K562 (cell line): ENCODE data around the gene SOCS3. TPM values are rescaled to one million over a fixed set of nuclear protein-coding genes. Genes with fewer than 3 reads are reported as not detected.

Experiments
- ATAC-seq: fragments of 200-7000 bp; cut with Tn5 transposase; 3 replicates; pipeline ENCODE4 v1.9.1; 2020; ENCODE audit warnings: moderate library complexity
- BruUV-seq: library from RNA; stranded (reverse); fragments of 400-500 nt; replicated peaks from 2 replicates; lab custom pipeline; 2021; lab: Mats Ljungman, UMichigan
- CTCF ChIA-PET: fragments of 300-600 bp; formaldehyde crosslinking; extraction: SDS; loops from one replicate; lab custom pipeline; 2021; ENCODE audit warnings: low intra/inter-chr PET ratio; lab: Yijun Ruan, JAX
- POLR2A ChIA-PET: fragments of 300-600, 350-650 bp; sonication (Branson Sonifier 250); formaldehyde crosslinking; extraction: SDS; loops from one replicate; lab custom pipeline; 2021; ENCODE audit warnings: antibody characterized with exemption, inconsistent platforms; lab: Yijun Ruan, JAX
- DNase-seq, 4 experiments: peaks; one replicate each; pipeline versions ENCODE4 v3.0.0 to v3.0.0-alpha.2; 2011 to 2018; ENCODE audit warnings: low spot score in 3 of 4, mixed read lengths in 3 of 4; ENCODE audit errors: extremely low read depth in 1 of 4
- FAIRE-seq: peaks from 2 replicates; lab custom pipeline; 2011; peaks lifted over from hg19 to GRCh38; lab: Jason Lieb, UNC
- H2AFZ ChIP-seq: 2 replicates; pipeline ENCODE4 v1.6.0; 2011; ENCODE audit warnings: low read depth, low read length, control low read depth, inconsistent platforms
- H3K27ac ChIP-seq: fragments of 200-600 bp; 3 replicates; pipeline ENCODE4 v1.8.0; 2011; ENCODE audit warnings: low read depth, mild to moderate bottlenecking, control low read depth, inconsistent platforms, low read length, moderate library complexity, mixed read lengths; ENCODE audit errors: extremely low read depth
- H3K27me3 ChIP-seq, 2 experiments: fragments of 300-600 bp in 1 of 2; 2 replicates in 1 of 2; 3 replicates in 1 of 2; pipeline versions ENCODE4 v1.6.0 to v1.8.0; 2011; ENCODE audit warnings: inconsistent platforms in 2 of 2, low read length in 2 of 2, mild to moderate bottlenecking in 1 of 2, mixed read lengths in 1 of 2, moderate library complexity in 1 of 2; ENCODE audit not compliant: control insufficient read depth in 2 of 2, insufficient read depth in 2 of 2
- H3K36me3 ChIP-seq: fragments of 300-600 bp; 3 replicates; pipeline ENCODE4 v1.8.0; 2011; ENCODE audit warnings: mild to moderate bottlenecking, low read length, inconsistent platforms; ENCODE audit not compliant: control insufficient read depth, insufficient read depth
- H3K4me1 ChIP-seq, 2 experiments: fragments of 200-600 bp in 1 of 2; replicated peaks in 1 of 2; 2 replicates in 1 of 2; 3 replicates in 1 of 2; pipeline versions ENCODE4 v1.5.1 to v1.8.0; 2011; ENCODE audit warnings: inconsistent platforms in 2 of 2, low read length in 2 of 2, mild to moderate bottlenecking in 1 of 2, mixed read lengths in 1 of 2, moderate library complexity in 1 of 2; ENCODE audit not compliant: control insufficient read depth in 2 of 2, insufficient read depth in 2 of 2
- H3K4me2 ChIP-seq: 2 replicates; pipeline ENCODE4 v1.6.1; 2011; ENCODE audit warnings: low read length, control low read depth, inconsistent platforms, mixed read lengths; ENCODE audit not compliant: insufficient read depth
- H3K4me3 ChIP-seq: fragments of 200-600 bp; sonication (generic), shearing (Covaris generic); 2 replicates; pipeline ENCODE4 v1.5.1; 2016; ENCODE audit warnings: control low read depth, inconsistent platforms
- H3K79me2 ChIP-seq: fragments of 200-600 bp; 3 replicates; pipeline ENCODE4 v1.8.0; 2011; ENCODE audit warnings: low read length, inconsistent platforms; ENCODE audit not compliant: control insufficient read depth, insufficient read depth
- H3K9ac ChIP-seq, 2 experiments: 2 replicates each; pipeline versions ENCODE4 v1.6.0 to v1.6.1; 2011; ENCODE audit warnings: low read depth in 2 of 2, low read length in 2 of 2, control low read depth in 1 of 2, inconsistent platforms in 1 of 2, mild to moderate bottlenecking in 1 of 2, mixed read lengths in 1 of 2; ENCODE audit not compliant: insufficient read depth in 1 of 2
- H3K9me1 ChIP-seq: one replicate; pipeline ENCODE4 v1.6.0; 2011; ENCODE audit warnings: inconsistent platforms, mild to moderate bottlenecking, low read length, moderate library complexity; ENCODE audit not compliant: control insufficient read depth, insufficient read depth
- H3K9me3 ChIP-seq: replicated peaks from 2 replicates; pipeline ENCODE4 v1.5.1; 2011; ENCODE audit warnings: low read depth, low read length, inconsistent platforms; ENCODE audit not compliant: control insufficient read depth, insufficient read depth
- H4K20me1 ChIP-seq: replicated peaks from 2 replicates; pipeline ENCODE4 v1.6.1; 2011; ENCODE audit warnings: low read length, inconsistent platforms, mixed read lengths; ENCODE audit not compliant: control insufficient read depth, insufficient read depth
- CBFA2T3 ChIP-seq: fragments of 450-650 bp; IDR thresholded peaks from 2 replicates; pipeline ENCODE4 v1.6.1; 2017
- CCNT2 ChIP-seq: IDR thresholded peaks from 2 replicates; pipeline ENCODE4 v1.6.1; 2011; ENCODE audit warnings: borderline replicate concordance, low read depth, mild to moderate bottlenecking, moderate library complexity, mixed read lengths, low read length; ENCODE audit not compliant: insufficient read length; ENCODE audit errors: extremely low read depth
- FOSL1 ChIP-seq: fragments of 200-800 bp; sonication (Bioruptor generic); conservative IDR thresholded peaks from 2 replicates; pipeline ENCODE4 v1.6.1; 2016; ENCODE audit warnings: missing genetic modification characterization, missing compliant biosample characterization
- JUN ChIP-seq, 2 experiments: sonication (generic) in 1 of 2; formaldehyde crosslinking in 1 of 2; IDR thresholded peaks; 2 replicates each; pipeline versions ENCODE4 v1.6.1 to v1.8.0; 2012 to 2022; ENCODE audit warnings: borderline replicate concordance in 2 of 2, mild to moderate bottlenecking in 2 of 2, improper control_type of control experiment in 1 of 2, low read depth in 1 of 2, low read length in 1 of 2, missing genetic modification reagents in 1 of 2
- MAFG ChIP-seq: fragments of 450-650 bp; conservative IDR thresholded peaks from 2 replicates; pipeline ENCODE4 v1.6.1; 2016; ENCODE audit warnings: missing genetic modification characterization, missing compliant biosample characterization
- MAFK ChIP-seq: IDR thresholded peaks from 2 replicates; pipeline ENCODE4 v1.6.1; 2011; ENCODE audit warnings: low read length, improper control_type of control experiment
- NEUROD1 ChIP-seq: fragments of 150-350 bp; IDR thresholded peaks from 2 replicates; pipeline ENCODE4 v1.6.1; 2014; ENCODE audit warnings: borderline replicate concordance, low read length, low read depth; ENCODE audit not compliant: partially characterized antibody
- NFE2L1 ChIP-seq: fragments of 450-650 bp; IDR thresholded peaks from 2 replicates; pipeline ENCODE4 v1.6.1; 2016; ENCODE audit warnings: missing genetic modification characterization, low read depth, mild to moderate bottlenecking, missing compliant biosample characterization, moderate library complexity, borderline replicate concordance
- RBBP5 ChIP-seq: fragments of 200-600 bp; sonication (generic); IDR thresholded peaks from 2 replicates; pipeline ENCODE4 v1.6.1; 2012; ENCODE audit warnings: borderline replicate concordance, mild to moderate bottlenecking, low read length, control low read depth, inconsistent platforms; ENCODE audit not compliant: insufficient read depth, poor library complexity, severe bottlenecking
- RBM25 ChIP-seq: fragments of 200-400 bp; formaldehyde crosslinking; IDR thresholded peaks from 2 replicates; pipeline ENCODE4 v1.6.1; 2018; ENCODE audit warnings: low read length, low read depth, moderate library complexity; ENCODE audit not compliant: severe bottlenecking
- SOX6 ChIP-seq: fragments of 450-650 bp; IDR thresholded peaks from 2 replicates; pipeline ENCODE4 v1.6.1; 2014; ENCODE audit warnings: mild to moderate bottlenecking
- SPI1 ChIP-seq: IDR thresholded peaks from 2 replicates; pipeline ENCODE4 v1.6.1; 2011; ENCODE audit warnings: low read depth, low read length, control low read depth, borderline replicate concordance
- STAT5A ChIP-seq: IDR thresholded peaks from 2 replicates; pipeline ENCODE4 v1.6.1; 2012; ENCODE audit warnings: low read length, inconsistent platforms, borderline replicate concordance
- TAF15 ChIP-seq: fragments of 200-400 bp; formaldehyde crosslinking; IDR thresholded peaks from 2 replicates; pipeline ENCODE4 v1.6.1; 2017; ENCODE audit warnings: mild to moderate bottlenecking, low read depth, low read length, moderate library complexity
- TEAD2 ChIP-seq: fragments of 450-650 bp; IDR thresholded peaks from 2 replicates; pipeline ENCODE4 v1.6.1; 2016; ENCODE audit warnings: missing genetic modification characterization, control low read depth, missing compliant biosample characterization
- TEAD4 ChIP-seq, 2 experiments: sonication (generic) in 1 of 2; formaldehyde crosslinking in 1 of 2; IDR thresholded peaks; 2 replicates each; pipeline versions ENCODE4 v1.6.1 to v1.8.0; 2012 to 2022; ENCODE audit warnings: borderline replicate concordance in 1 of 2, inconsistent platforms in 1 of 2, low read length in 1 of 2, mild to moderate bottlenecking in 1 of 2, missing genetic modification reagents in 1 of 2
- THAP12 ChIP-seq: fragments of 250-450 bp; sonication (Bioruptor Pico); IDR thresholded peaks from 2 replicates; pipeline ENCODE4 v1.9.0; 2021; ENCODE audit warnings: mild to moderate bottlenecking, inconsistent platforms
- ZNF316 ChIP-seq: fragments of 450-650 bp; IDR thresholded peaks from 2 replicates; pipeline ENCODE4 v1.6.1; 2016
- WGBS: fragments of 100-300 bp; shearing (Covaris generic); methylation state at CpG from one replicate; pipeline ENCODE4 v1.1.6; 2016; ENCODE audit warnings: low coverage, mixed read lengths; ENCODE audit not compliant: insufficient coverage; ENCODE audit errors: missing lambda C conversion rate; 5-methylcytosine and 5-hydroxymethylcytosine counted together
- in situ Hi-C: fragments of 300-500 bp; cut with MboI; formaldehyde crosslinking; loops from 4 replicates; pipeline ENCODE4 v1.15.0; 2018; ENCODE audit warnings: inconsistent platforms, mixed read lengths
- intact Hi-C: fragments of 100-400 bp; cut with micrococcal nuclease; formaldehyde crosslinking; loops from 2 replicates; pipeline ENCODE4 v1.14.2; 2022
- polyA plus RNA-seq, 8 experiments: library from polyadenylated mRNA; depleted of rRNA in 4 of 8; stranded (reverse) in 5 of 8; unstranded in 3 of 8; fragments of >200 nt; fragmentation: Nextera tagmentation in 2 of 8; fragmentation: Illumina TruSeq in 1 of 8; extraction: Ambion mirVana in 2 of 8; extraction: Trizol in 1 of 8; gene quantifications; 2 replicates each; pipeline versions ENCODE4 v1.2.1 to v1.2.3, GENCODE V29; 2011 to 2014; ENCODE audit warnings: inconsistent platforms in 1 of 8, missing spikeins in 1 of 8
- total RNA-seq, 7 experiments: library from RNA; depleted of rRNA in 6 of 7; stranded (reverse); fragments of >200 nt in 6 of 7; fragmentation: Illumina TruSeq in 2 of 7; extraction: Trizol in 2 of 7; gene quantifications; 2 replicates each; pipeline versions ENCODE4 v1.2.1 to v1.2.3, GENCODE V29; 2011 to 2021; ENCODE audit warnings: low replicate concordance in 1 of 7

Gene SOCS3
- total and polyA plus RNA-seq, 9 of the 15 experiments (the other 6 are each of a cell fraction or from before 2014, with no cell fraction given): 0.56 to 38.9 (median 13.7) TPM

- intact Hi-C loops (no loop called here), in situ Hi-C loops (no loop called here)
- H3K79me2 ChIP-seq: peaks cover 7% of the 10 kb centered on the region
- POLR2A ChIA-PET: interaction anchor here (0.8 to 1.4 kb wide), 5 partner anchors 8 to 102 kb away, joined by 3 to 9 read pairs (median 3); no protein-coding TSS in a partner anchor
- H3K4me1 ChIP-seq: peaks cover 11 to 34% of the 10 kb centered on the region in 2 experiments
- DNase-seq (peak in 3 of 4 experiments; percentile 25 to 44 (median 41)), ATAC-seq (no peak), FAIRE-seq (peak; percentile 84)
- peaks cover 15% of the 10 kb centered on the region for H4K20me1 ChIP-seq
- no peaks in the 10 kb centered on the region for H3K9me1 ChIP-seq
- no TSS peak for BruUV-seq
- no peak overlapping the region for H2AFZ ChIP-seq
- WGBS: 14% methylated on average over 26 of the region's 26 CpGs
- H3K4me2 ChIP-seq: peak overlapping the region; percentile 32
- no peaks in the 10 kb centered on the region for H3K36me3 ChIP-seq
- no peak overlapping the region for H3K27ac ChIP-seq
- peaks cover 2 to 25% of the 10 kb centered on the region in 2 experiments; a peak in 2 of 5 replicates for H3K27me3 ChIP-seq
- CTCF ChIA-PET: no interaction called here
- no peak overlapping the region for H3K4me3 ChIP-seq
- no peaks in the 10 kb centered on the region for H3K9me3 ChIP-seq
- H3K9ac ChIP-seq: peak overlapping the region in 1 of 2 experiments; percentile 69; a peak in 2 of 4 replicates
- TF ChIP-seq SOX6: peak; percentile 13; the same call in 1 of the 2 replicates
- TF ChIP-seq CBFA2T3: peak; percentile 48
- no peak for TF ChIP-seq NEUROD1
- TF ChIP-seq RBBP5: peak; percentile 43
- TF ChIP-seq RBM25: no peak
- peak; percentile 54 for TF ChIP-seq MAFG (tag)
- peak; percentile 61; the same call in 1 of the 2 replicates for TF ChIP-seq ZNF316
- TF ChIP-seq THAP12 (CRISPR knock-in tag): 0 out of 2 replicates have a peak, but pooled peaks have one; percentile 16
- 0 out of 2 replicates have a peak, but pooled peaks have one; percentile 32 for TF ChIP-seq MAFK
- no peak for TF ChIP-seq TEAD2 (tag)
- no peak for TF ChIP-seq NFE2L1 (tag)
- TF ChIP-seq TAF15: 0 out of 2 replicates have a peak, but pooled peaks have one; percentile 12
- TF ChIP-seq TEAD4 (IDR thresholded peaks at IDR 0.05; ENCODE audit: low read length): peak; percentile 49; the same call in 1 of the 2 replicates
- TF ChIP-seq TEAD4 (CRISPR knock-in tag; IDR thresholded peaks at IDR 0.05; ENCODE audit: borderline replicate concordance): no peak
- no peak for TF ChIP-seq JUN (IDR thresholded peaks at IDR 0.05; ENCODE audit: borderline replicate concordance, low read depth, low read length)
- no peak for TF ChIP-seq JUN (CRISPR knock-in tag; IDR thresholded peaks at IDR 0.05; ENCODE audit: borderline replicate concordance)
- peak; percentile 21; the same call in 1 of the 2 replicates for TF ChIP-seq STAT5A
- 0 out of 2 replicates have a peak, but pooled peaks have one; percentile 23 for TF ChIP-seq FOSL1 (tag)
- no peak for TF ChIP-seq CCNT2
- TF ChIP-seq SPI1: peak; percentile 33; the same call in 1 of the 2 replicates
These were observed 4.8 kb upstream of the SOCS3 start for GRCh38 chr17:78364436-78365281.
